HG02870 (cell line): ENCODE results near the gene SYNPO2.

Experiments
- ATAC-seq: cut with Tn5 transposase; IDR thresholded peaks from one replicate; pipeline ENCODE4 v1.9.1; 2021; ENCODE audit warnings: mild to moderate bottlenecking, moderate library complexity; ENCODE audit not compliant: unreplicated experiment

The SYNPO2 gene, protein sequence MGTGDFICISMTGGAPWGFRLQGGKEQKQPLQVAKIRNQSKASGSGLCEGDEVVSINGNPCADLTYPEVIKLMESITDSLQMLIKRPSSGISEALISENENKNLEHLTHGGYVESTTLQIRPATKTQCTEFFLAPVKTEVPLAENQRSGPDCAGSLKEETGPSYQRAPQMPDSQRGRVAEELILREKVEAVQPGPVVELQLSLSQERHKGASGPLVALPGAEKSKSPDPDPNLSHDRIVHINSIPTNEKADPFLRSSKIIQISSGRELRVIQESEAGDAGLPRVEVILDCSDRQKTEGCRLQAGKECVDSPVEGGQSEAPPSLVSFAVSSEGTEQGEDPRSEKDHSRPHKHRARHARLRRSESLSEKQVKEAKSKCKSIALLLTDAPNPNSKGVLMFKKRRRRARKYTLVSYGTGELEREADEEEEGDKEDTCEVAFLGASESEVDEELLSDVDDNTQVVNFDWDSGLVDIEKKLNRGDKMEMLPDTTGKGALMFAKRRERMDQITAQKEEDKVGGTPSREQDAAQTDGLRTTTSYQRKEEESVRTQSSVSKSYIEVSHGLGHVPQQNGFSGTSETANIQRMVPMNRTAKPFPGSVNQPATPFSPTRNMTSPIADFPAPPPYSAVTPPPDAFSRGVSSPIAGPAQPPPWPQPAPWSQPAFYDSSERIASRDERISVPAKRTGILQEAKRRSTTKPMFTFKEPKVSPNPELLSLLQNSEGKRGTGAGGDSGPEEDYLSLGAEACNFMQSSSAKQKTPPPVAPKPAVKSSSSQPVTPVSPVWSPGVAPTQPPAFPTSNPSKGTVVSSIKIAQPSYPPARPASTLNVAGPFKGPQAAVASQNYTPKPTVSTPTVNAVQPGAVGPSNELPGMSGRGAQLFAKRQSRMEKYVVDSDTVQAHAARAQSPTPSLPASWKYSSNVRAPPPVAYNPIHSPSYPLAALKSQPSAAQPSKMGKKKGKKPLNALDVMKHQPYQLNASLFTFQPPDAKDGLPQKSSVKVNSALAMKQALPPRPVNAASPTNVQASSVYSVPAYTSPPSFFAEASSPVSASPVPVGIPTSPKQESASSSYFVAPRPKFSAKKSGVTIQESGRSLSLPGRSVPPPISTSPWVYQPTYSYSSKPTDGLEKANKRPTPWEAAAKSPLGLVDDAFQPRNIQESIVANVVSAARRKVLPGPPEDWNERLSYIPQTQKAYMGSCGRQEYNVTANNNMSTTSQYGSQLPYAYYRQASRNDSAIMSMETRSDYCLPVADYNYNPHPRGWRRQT

DNA sequence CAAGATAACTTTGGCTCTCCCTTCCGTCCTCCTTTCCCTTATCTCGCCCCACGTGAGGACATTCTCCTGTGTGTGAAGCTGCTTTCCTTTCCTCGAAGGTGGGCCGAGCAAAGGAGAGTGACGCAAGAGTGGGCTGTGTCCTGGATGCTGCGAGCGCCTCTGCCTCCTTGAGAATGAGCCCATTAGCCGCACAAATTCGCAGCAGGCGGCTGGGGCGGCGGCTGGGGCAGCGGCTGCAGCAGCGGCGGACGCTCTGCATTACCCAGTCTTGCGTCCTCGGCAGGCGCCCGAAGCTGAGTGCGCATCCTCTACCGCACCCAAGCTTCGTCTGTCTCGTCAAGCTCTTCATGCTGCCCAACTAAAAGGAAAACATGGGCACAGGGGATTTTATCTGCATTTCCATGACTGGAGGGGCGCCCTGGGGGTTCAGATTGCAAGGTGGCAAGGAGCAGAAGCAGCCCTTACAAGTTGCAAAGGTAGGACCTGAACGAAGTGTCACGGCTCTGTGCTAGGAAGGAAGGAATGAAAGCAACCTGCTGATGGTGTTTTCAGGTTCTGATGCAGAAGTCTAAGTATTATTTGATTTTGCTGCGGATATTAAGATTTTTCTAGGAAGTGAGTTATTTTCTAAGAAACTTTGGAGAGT is at the start of gene SYNPO2:
Gene SYNPO2 (plus strand): TSS at position 189 of the 646 bp plus-strand sequence. CDS start 183 bp downstream, at position 372.
- peak; percentile 77 for ATAC-seq

DNA sequence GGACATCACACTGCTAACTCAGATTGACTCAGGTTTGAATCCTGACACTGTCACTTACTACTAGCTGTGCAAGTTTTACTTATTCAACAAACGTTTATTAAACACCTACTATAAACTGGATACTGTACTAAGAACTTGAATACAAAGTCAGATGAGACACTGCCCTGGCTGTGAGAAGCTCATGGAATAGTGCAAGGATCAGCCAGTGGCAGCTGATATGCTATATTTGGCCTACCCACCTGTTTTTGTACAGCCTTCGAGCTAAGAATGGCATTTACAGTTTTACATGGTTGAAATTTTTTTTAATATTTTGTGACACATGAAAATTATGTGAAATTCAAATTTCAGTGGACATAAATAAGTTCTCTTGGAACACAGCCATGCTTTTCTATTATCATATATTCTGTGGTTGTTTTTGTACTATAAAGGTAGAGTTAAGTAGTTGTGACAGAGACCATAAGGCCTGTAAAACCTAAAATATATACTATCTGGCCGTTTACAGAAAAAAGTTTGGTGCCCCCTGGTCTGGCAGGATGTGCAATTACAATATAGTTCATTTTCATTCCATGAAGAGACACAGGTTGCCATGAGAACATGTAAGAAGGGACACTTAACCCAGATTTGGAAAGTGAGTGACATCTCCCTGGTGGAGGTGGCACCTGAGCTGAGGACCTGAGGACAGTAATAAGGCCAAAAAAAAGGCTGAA is 49.3 kb upstream of the SYNPO2 start:
- no peak for ATAC-seq

DNA sequence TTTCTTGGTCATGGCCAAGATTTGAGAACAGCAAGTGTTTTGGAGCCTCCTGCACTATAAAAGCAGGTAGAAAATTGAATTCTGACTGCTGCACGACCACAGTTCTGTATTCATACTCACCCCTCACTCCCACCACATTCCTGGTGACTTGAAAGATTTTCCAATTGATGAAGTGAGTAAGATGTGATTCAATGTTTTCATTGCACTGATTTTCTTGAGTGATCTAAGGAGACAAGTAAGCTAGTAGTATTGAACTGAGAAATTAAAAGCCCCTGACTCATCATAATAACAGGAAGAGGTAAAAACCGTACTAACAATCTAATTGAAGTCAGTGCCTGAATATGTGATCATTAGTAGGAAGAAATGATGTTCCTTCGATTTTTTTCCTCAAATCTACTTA is 46.6 kb upstream of the SYNPO2 start:
- no peak for ATAC-seq

DNA sequence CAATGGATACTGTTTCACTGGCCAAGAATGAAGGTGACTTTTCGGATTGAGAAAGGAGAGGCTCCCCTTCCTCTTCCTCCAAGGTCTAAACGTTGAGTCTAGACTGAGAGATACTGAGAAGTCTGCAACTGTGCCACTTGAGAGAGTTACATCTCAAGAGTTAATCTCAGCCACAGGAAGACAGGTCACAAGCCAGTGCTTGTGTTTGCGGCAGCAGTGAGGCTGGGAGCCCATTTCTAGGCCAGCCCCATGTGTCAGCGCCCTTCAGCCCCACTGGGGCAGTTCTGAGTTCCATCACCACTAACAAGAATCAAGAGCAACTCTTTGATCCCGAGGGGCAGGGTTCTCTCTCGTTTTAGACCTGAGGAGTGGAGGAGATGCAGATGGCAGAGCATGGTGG is 45.4 kb upstream of the SYNPO2 start:
- ATAC-seq: no peak

DNA sequence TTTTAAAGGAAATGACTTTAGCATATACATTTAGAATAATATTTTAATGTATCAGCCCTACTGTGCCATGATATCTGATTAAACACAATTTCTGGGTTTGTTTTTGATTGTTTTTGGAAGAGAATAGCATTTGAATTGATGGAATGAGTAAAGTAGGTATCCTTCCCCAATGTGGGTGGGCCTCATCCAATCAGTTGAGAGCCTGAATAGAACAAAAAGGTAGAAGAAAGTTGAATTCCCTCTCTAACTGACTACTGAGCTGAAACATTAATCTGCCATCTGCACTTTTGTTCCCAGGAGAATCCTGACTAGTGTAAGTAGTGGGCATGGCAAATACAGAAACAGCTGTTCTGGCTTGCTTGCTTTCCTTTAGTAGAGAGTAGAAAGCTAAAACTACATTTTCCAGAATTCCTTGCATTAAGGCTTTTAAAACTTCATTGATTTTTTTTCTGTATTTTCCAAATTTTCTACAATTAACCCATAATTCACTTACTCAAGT is 43.1 kb upstream of the SYNPO2 start:
- ATAC-seq: no peak

DNA sequence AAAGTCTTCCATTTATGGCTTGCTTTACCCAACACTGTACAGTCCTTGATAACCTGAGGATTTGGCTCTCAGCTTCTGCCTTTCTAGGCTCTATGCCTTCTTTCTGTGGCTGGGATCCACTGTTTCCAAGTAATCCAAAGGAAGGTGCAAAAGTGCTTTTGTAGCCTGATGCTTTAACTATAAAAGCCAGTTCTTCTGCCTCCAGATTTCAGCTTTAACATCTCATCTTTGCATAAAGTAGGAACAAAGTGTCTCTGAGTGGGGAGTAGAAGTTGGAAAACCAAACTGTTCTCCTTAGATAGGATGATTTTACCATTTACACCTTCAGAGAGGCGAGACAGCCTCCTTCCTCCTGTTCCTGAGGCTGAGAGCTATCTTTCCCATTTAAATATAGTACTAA is 41.7 kb upstream of the SYNPO2 start:
- ATAC-seq: no peak

DNA sequence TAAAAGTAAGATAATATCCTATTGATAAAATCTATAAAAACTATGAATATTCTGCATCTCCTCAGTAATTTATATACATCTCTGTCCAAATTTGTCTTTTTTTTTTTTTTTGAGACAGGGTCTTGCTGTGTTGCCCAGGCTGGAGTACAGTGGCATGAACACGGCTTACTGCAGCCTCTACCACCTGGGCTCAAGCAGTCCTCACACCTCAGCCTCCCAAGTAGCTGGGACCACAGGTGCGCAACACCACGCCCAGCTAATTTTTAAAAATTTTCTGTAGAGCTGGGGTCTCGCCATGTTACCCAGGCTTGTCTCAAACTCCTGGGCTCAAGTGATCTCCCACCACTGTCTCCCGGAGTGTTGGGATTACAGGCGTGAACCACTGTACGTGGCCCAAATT is 40.4 kb upstream of the SYNPO2 start:
- ATAC-seq: no peak

DNA sequence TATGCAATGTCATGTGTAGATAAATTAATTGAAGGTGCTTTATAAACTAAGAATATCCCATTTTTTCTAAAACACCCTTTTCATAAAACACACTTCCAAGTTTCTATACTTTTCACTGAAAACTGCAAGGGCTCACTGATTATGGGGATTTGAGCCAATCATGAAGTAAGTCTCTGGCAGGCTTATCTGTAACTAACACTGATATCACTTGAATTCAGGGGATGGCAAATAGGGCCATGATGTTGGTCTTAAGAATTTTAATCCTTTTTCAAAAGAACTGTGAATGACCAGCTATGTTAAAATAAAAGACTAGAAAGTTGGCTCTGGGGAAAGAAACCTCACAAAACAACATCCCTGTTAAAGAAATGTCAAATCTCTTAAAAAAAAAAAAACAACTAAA is 39.8 kb upstream of the SYNPO2 start:
- no peak for ATAC-seq

DNA sequence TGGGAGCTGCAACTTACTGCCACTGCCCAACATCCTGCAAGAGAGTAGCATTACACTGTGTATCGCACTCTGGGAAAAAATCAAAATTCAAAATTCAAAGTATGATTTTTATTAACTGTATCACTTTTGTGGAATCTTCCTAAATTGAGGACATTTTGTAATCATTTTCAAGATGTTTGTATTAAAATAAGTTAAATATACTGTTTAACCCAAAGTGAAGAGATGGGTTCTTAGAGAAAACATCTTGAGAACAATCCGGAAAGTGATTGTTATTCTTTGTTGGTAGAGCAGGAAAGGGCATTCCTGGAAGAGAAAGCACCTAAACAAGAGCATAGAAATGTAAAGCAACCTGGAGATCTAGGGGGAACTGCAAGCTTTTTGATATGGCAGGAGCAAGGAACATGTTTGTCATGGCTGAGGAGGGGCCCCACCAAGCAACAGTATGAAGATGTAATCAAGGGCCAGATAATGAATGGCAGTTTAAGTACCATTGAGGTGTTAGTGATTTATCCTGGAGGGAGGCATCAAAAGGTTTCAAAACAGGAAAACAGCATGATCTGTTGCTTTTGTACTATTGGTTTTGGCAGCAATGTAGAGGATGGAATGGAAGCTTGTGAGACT is 38.7 kb upstream of the SYNPO2 start:
- peak; percentile 12 for ATAC-seq

DNA sequence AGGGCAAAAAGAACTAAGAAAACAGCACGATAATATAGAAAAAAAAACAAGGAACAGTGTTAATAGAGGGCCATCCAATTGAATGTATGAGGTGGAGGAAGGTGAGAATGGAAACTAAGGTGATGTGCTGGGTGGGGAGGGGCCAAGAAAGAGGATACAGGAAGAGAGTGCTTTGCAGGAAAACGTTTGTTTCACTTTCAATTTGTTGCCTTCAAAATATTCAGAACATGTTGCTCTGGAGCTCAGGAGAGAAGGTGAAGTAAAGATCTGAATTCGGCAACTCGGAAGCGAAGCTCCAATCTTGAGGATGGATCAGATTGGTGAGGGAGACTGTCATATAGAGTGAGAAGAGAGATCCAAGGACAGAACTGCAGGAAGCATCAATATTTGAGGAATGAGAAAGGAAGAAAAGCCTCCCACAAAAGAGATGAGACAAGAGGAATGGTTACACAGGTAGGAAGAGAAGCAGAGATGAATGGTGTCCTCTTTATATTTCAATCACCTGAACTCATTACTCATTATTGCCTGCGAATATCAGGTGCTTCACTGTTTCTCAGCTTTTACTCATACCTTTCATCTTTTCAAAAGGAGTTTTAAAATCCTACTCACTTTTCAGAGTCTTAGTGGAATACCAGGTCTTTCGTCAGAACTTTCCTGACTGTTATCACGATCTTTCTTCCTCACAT is 38.0 kb upstream of the SYNPO2 start:
- ATAC-seq: peak; percentile 91

DNA sequence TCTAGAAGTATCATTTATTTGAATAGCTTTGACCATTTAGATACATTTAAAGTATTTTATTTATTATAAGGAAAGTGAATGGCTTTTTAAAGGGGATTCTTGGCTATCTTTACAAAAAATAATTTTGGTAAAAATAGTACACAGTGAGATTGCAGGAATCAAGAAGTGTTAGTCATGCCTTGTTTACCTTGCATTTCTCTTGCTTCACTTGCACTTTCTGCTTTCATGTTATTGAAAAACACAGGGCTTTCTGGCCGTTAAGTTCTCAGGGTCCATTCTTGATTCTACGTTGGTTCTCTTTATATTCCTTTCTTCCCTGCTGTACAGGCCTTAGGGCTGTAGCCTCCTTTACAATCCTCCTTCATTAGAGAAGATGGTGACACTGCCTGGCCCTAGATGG is 30.9 kb upstream of the SYNPO2 start:
- no peak for ATAC-seq

DNA sequence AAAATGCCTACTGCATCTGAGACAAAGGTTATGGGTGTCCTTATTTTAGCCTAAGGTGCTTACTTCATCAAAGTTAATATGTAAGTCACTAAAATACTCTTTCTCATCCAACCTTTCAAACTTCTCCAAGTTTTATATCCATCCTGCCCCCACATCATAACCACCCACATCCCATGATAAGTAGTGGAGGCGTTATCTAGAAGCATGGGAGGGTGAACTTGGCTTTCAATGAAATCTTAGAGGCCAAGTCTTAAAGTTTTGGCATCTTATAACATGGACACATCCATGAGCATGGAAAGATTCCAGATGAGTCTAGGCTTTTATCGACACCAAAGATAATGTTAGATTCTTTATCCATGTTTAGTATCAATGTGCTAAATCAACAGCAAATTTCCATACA is 29.9 kb upstream of the SYNPO2 start:
- no peak for ATAC-seq

DNA sequence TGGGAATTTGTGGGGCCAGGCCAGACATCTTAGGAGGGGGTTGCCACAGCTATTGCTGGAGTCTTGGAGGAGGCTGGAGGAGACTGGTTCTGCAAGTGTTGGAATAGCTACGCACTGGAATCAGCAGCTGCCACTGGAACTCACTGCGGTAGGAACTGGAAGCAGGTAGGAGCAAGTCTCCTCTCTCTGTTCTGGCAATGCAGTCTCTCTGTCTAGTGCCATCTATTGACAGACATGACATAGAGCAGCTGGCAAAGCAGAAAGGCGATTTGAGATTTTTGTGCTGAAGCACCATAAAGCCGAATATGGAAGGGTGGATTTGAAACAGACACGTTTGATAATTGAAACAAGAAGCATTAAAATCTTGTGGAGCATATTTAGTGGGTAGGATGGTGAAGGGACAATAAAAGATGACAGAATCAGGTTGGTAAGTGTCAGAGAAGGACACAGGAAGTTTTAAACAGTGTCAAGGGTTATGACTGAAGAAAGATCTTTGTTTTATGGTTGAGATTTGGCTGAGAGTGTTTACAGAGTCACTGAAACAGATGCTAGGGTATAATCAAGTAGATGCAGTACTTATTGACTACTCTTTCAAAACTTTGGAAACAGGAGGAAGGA is 23.5 kb upstream of the SYNPO2 start:
- peak; percentile 73 for ATAC-seq

DNA sequence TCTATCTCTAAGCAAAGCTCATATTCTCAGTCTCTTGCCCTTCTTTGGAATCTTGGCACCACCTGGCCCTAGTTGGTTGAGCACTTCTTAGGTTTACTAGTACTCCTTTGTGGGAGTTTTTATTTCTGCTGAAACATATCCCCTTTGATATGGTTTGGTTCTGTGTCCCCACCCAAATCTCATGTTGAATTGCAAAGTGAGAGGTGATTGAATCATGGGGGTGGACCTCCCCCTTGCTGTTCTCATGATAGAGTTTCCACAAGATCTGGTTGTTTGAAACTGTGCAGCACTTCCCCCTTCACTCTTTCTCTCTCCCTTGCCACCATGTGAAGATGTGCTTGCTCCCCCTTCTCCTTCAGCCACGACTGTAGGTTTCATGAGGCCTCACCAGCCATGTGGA is 22.2 kb upstream of the SYNPO2 start:
- no peak for ATAC-seq

DNA sequence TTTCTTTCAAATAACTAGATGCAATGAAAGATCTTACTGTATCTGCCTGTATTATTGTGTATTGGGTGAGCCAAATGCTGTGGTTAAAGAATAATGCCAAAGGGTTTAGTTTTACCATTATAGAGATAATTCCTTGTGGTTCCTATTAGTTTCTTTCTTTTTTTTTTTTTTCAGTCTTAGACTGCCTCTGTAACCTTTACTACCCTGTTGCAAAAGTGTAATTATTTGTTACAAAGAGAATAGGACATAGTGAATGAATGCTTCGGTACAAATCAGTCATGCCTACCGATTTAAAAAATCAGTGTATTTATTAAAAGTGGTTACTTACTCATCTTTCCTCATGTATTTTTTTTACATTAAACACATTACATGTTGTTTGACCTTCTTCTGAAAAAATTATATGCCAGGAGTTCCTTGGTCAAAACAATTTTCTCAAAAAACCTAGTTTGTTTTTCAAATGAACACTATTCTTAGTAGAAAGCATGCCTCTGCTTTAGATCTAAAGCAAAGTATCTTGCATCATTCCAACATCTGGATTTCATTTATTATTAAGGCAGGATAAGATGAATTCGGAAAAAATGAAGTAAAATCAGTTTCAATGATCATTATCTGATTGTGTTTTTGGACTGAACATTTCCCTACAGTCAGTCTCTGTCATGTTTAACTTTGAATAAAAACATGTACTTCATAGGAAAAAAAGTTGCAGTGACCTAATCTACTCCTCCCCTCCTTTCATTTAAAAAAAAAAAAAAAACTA is 21.2 kb upstream of the SYNPO2 start:
- ATAC-seq: no peak

DNA sequence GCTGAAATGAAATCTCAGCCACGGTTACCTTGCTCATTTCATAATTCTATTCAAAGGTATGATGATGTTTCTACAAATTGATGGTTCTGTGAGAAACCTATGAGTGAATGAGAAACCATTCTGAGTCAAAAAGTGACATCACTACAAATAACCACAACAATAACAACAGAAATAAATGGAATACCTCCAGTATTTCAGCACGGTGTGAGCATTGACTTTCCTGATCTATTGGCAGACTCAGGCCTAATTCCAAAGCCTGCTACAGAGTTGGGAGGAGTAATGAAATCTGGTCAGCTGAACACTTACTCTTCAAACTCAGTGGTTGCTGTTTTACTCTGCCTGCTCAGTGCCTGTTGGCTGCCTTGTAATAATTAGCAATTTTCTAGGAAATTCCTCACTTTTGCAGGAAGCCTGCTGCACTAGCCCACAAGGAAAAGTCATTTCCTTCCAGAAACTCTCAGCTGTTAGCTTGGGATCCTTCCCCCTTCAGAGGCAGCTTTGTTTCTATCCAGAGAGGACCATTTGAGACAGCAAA is 18.8 kb upstream of the SYNPO2 start:
- peak; percentile 67 for ATAC-seq

DNA sequence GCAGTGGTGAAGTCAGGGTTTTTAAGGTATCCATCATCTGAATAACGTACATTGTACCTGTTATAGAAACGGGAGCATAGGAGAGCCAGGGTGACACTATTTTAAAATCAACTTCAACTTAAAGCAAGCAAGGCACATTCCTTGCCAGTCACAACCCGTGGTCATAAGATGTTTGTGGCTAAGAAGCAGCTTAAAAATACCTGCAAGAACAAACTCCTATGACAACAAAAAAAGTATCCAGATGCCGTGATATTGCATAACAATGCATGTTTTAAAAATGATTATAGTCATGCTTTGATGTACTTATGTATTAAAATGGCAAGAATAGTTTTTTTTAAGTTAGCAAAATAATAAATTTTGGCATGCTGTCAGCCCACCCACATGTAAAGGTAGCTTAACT is 16.5 kb upstream of the SYNPO2 start:
- no peak for ATAC-seq

DNA sequence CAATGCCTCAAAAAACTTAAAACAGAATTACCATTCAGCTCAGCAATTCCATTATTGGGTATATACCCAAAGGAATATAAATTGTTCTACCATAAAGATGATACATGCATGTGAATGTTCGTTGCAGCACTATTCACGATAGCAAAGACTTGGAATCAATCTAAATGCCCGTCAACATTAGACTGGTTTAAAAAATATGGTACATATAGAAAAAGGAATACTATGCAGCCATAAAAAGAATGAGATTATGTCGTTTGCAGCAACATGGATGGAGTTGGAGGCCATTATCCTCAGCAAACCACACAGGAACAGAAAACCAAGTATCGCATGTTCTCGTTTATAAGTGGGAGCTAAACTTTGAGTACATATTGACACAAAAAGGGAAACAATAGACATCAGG is 10.9 kb upstream of the SYNPO2 start:
- no peak for ATAC-seq
